K562 (cell line): ENCODE results near the gene CSF3. TPM values are rescaled to one million over a fixed set of nuclear protein-coding genes. Genes with fewer than 3 reads are reported as not detected.
A peak's percentile ranks its signal among the peaks of the same experiment; 100 is the strongest.

ENCODE experiments used
- ATAC-seq: fragments of 200-7000 bp; cut with Tn5 transposase; 3 replicates; pipeline ENCODE4 v1.9.1; 2020; ENCODE audit warnings: moderate library complexity
- BruUV-seq: library from RNA; stranded (reverse); fragments of 400-500 nt; replicated peaks from 2 replicates; lab custom pipeline; 2021; lab: Mats Ljungman, UMichigan
- CTCF ChIA-PET: fragments of 300-600 bp; formaldehyde crosslinking; extraction: SDS; loops from one replicate; lab custom pipeline; 2021; ENCODE audit warnings: low intra/inter-chr PET ratio; lab: Yijun Ruan, JAX
- POLR2A ChIA-PET: fragments of 300-600, 350-650 bp; sonication (Branson Sonifier 250); formaldehyde crosslinking; extraction: SDS; loops from one replicate; lab custom pipeline; 2021; ENCODE audit warnings: antibody characterized with exemption, inconsistent platforms; lab: Yijun Ruan, JAX
- DNase-seq, 4 experiments: peaks; one replicate each; pipeline versions ENCODE4 v3.0.0 to v3.0.0-alpha.2; 2011 to 2018; ENCODE audit warnings: low spot score in 3 of 4, mixed read lengths in 3 of 4; ENCODE audit errors: extremely low read depth in 1 of 4
- FAIRE-seq: peaks from 2 replicates; lab custom pipeline; 2011; peaks lifted over from hg19 to GRCh38; lab: Jason Lieb, UNC
- H2AFZ ChIP-seq: 2 replicates; pipeline ENCODE4 v1.6.0; 2011; ENCODE audit warnings: low read depth, low read length, control low read depth, inconsistent platforms
- H3K27ac ChIP-seq: fragments of 200-600 bp; 3 replicates; pipeline ENCODE4 v1.8.0; 2011; ENCODE audit warnings: low read depth, mild to moderate bottlenecking, control low read depth, inconsistent platforms, low read length, moderate library complexity, mixed read lengths; ENCODE audit errors: extremely low read depth
- H3K27me3 ChIP-seq, 2 experiments: fragments of 300-600 bp in 1 of 2; 2 replicates in 1 of 2; 3 replicates in 1 of 2; pipeline versions ENCODE4 v1.6.0 to v1.8.0; 2011; ENCODE audit warnings: inconsistent platforms in 2 of 2, low read length in 2 of 2, mild to moderate bottlenecking in 1 of 2, mixed read lengths in 1 of 2, moderate library complexity in 1 of 2; ENCODE audit not compliant: control insufficient read depth in 2 of 2, insufficient read depth in 2 of 2
- H3K36me3 ChIP-seq: fragments of 300-600 bp; 3 replicates; pipeline ENCODE4 v1.8.0; 2011; ENCODE audit warnings: mild to moderate bottlenecking, low read length, inconsistent platforms; ENCODE audit not compliant: control insufficient read depth, insufficient read depth
- H3K4me1 ChIP-seq, 2 experiments: fragments of 200-600 bp in 1 of 2; replicated peaks in 1 of 2; 2 replicates in 1 of 2; 3 replicates in 1 of 2; pipeline versions ENCODE4 v1.5.1 to v1.8.0; 2011; ENCODE audit warnings: inconsistent platforms in 2 of 2, low read length in 2 of 2, mild to moderate bottlenecking in 1 of 2, mixed read lengths in 1 of 2, moderate library complexity in 1 of 2; ENCODE audit not compliant: control insufficient read depth in 2 of 2, insufficient read depth in 2 of 2
- H3K4me2 ChIP-seq: 2 replicates; pipeline ENCODE4 v1.6.1; 2011; ENCODE audit warnings: low read length, control low read depth, inconsistent platforms, mixed read lengths; ENCODE audit not compliant: insufficient read depth
- H3K4me3 ChIP-seq: fragments of 200-600 bp; sonication (generic), shearing (Covaris generic); 2 replicates; pipeline ENCODE4 v1.5.1; 2016; ENCODE audit warnings: control low read depth, inconsistent platforms
- H3K79me2 ChIP-seq: fragments of 200-600 bp; 3 replicates; pipeline ENCODE4 v1.8.0; 2011; ENCODE audit warnings: low read length, inconsistent platforms; ENCODE audit not compliant: control insufficient read depth, insufficient read depth
- H3K9ac ChIP-seq, 2 experiments: 2 replicates each; pipeline versions ENCODE4 v1.6.0 to v1.6.1; 2011; ENCODE audit warnings: low read depth in 2 of 2, low read length in 2 of 2, control low read depth in 1 of 2, inconsistent platforms in 1 of 2, mild to moderate bottlenecking in 1 of 2, mixed read lengths in 1 of 2; ENCODE audit not compliant: insufficient read depth in 1 of 2
- H3K9me1 ChIP-seq: one replicate; pipeline ENCODE4 v1.6.0; 2011; ENCODE audit warnings: inconsistent platforms, mild to moderate bottlenecking, low read length, moderate library complexity; ENCODE audit not compliant: control insufficient read depth, insufficient read depth
- H3K9me3 ChIP-seq: replicated peaks from 2 replicates; pipeline ENCODE4 v1.5.1; 2011; ENCODE audit warnings: low read depth, low read length, inconsistent platforms; ENCODE audit not compliant: control insufficient read depth, insufficient read depth
- H4K20me1 ChIP-seq: replicated peaks from 2 replicates; pipeline ENCODE4 v1.6.1; 2011; ENCODE audit warnings: low read length, inconsistent platforms, mixed read lengths; ENCODE audit not compliant: control insufficient read depth, insufficient read depth
- LARP7 ChIP-seq: fragments of 450-650 bp; IDR thresholded peaks from 2 replicates; pipeline ENCODE4 v1.6.1; 2016
- ZNF143 ChIP-seq: sonication (generic); formaldehyde crosslinking; IDR thresholded peaks from 2 replicates; pipeline ENCODE4 v1.9.0; 2022; ENCODE audit warnings: mild to moderate bottlenecking, missing genetic modification reagents
- ZNF175 ChIP-seq: fragments of 200-800 bp; sonication (Bioruptor generic); IDR thresholded peaks from 2 replicates; pipeline ENCODE4 v1.6.1; 2016; ENCODE audit warnings: low read depth, mild to moderate bottlenecking, missing genetic modification characterization, missing compliant biosample characterization
- ZNF561 ChIP-seq: fragments of 450-650 bp; formaldehyde crosslinking; conservative IDR thresholded peaks from 2 replicates; pipeline ENCODE4 v1.4.0; 2020; ENCODE audit warnings: mild to moderate bottlenecking, moderate library complexity
- WGBS: fragments of 100-300 bp; shearing (Covaris generic); methylation state at CpG from one replicate; pipeline ENCODE4 v1.1.6; 2016; ENCODE audit warnings: low coverage, mixed read lengths; ENCODE audit not compliant: insufficient coverage; ENCODE audit errors: missing lambda C conversion rate; 5-methylcytosine and 5-hydroxymethylcytosine counted together
- in situ Hi-C: fragments of 300-500 bp; cut with MboI; formaldehyde crosslinking; loops from 4 replicates; pipeline ENCODE4 v1.15.0; 2018; ENCODE audit warnings: inconsistent platforms, mixed read lengths
- intact Hi-C: fragments of 100-400 bp; cut with micrococcal nuclease; formaldehyde crosslinking; loops from 2 replicates; pipeline ENCODE4 v1.14.2; 2022
- polyA plus RNA-seq, 8 experiments: library from polyadenylated mRNA; depleted of rRNA in 4 of 8; stranded (reverse) in 5 of 8; unstranded in 3 of 8; fragments of >200 nt; fragmentation: Nextera tagmentation in 2 of 8; fragmentation: Illumina TruSeq in 1 of 8; extraction: Ambion mirVana in 2 of 8; extraction: Trizol in 1 of 8; gene quantifications; 2 replicates each; pipeline versions ENCODE4 v1.2.1 to v1.2.3, GENCODE V29; 2011 to 2014; ENCODE audit warnings: inconsistent platforms in 1 of 8, missing spikeins in 1 of 8
- total RNA-seq, 7 experiments: library from RNA; depleted of rRNA in 6 of 7; stranded (reverse); fragments of >200 nt in 6 of 7; fragmentation: Illumina TruSeq in 2 of 7; extraction: Trizol in 2 of 7; gene quantifications; 2 replicates each; pipeline versions ENCODE4 v1.2.1 to v1.2.3, GENCODE V29; 2011 to 2021; ENCODE audit warnings: low replicate concordance in 1 of 7
- TF ChIP-seq, protein P1 (sequence below): fragments of 250-450 bp; sonication (Bioruptor Pico); IDR thresholded peaks from 2 replicates; pipeline ENCODE4 v1.8.0; 2021; ENCODE audit warnings: moderate library complexity, mild to moderate bottlenecking, inconsistent platforms

The CSF3 gene
- total and polyA plus RNA-seq, 9 of the 15 experiments (the other 6 are each of a cell fraction or from before 2014, with no cell fraction given) = 0.19 TPM; not detected in 8

DNA sequence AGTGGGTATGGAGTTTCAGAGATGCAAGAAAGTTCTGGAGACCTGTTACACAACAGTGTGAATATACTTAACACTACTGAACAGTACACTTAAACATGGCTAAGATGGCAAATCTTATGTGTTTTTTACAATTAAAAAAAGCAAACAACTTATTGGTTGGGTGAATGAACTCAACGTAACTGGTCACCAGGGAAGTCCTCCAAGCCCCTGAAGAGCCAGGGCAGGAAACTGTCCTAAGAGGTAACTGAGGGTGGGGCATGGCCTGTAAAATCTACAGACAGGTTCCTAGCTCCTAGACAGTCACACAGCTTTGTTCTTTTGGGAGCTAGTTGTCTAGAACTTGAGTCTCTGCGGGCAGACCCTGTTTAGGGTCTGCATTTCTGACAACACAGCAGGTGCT lies 10.3 kb downstream of the CSF3 start:
- intact Hi-C loops (no loop called here), in situ Hi-C loops (no loop called here)
- WGBS = 77% methylated on average over 2 of the region's 2 CpGs
- ChIA-PET POLR2A (no interaction called here), CTCF (no interaction called here)
- TF ChIP-seq, protein P1, sequence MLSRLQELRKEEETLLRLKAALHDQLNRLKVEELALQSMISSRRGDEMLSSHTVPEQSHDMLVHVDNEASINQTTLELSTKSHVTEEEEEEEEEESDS (CRISPR knock-in tag) = no peak
- TF ChIP-seq ZNF143 (CRISPR knock-in tag) (no peak), ZNF561 (no peak), ZNF175 (CRISPR knock-in tag) (no peak), LARP7 (no peak)
- FAIRE-seq = peak; percentile 55
- Histone ChIP-seq H2AFZ (no peak overlapping the region), H3K4me1 (peaks cover 2 to 18% of the 10 kb centered on the region in 2 experiments; a peak in 4 of 5 replicates), H3K79me2 (no peaks in the 10 kb centered on the region), H3K9me3 (no peaks in the 10 kb centered on the region), H3K9me1 (no peaks in the 10 kb centered on the region), H3K9ac (no peak overlapping the region), H3K36me3 (peaks cover 88% of the 10 kb centered on the region), H3K4me2 (no peak overlapping the region), H4K20me1 (0 out of 2 replicates have a peak, but pooled peaks cover 4% of the 10 kb centered on the region), H3K4me3 (no peak overlapping the region), H3K27ac (no peak overlapping the region), H3K27me3 (no peaks in the 10 kb centered on the region)
- no peak for DNase-seq
- ATAC-seq = no peak
- BruUV-seq = no TSS peak
